GM12878 (cell line): ENCODE measurements around the gene FSIP1. TPM values are rescaled to one million over a fixed set of nuclear protein-coding genes. Genes with fewer than 3 reads are reported as not detected.

ENCODE experiments used
- ATAC-seq: fragments of 200-7000 bp; cut with Tn5 transposase; 3 replicates; pipeline ENCODE4 v1.9.1; 2020; ENCODE audit warnings: mild to moderate bottlenecking, moderate library complexity
- BruUV-seq: library from RNA; stranded (reverse); fragments of 400-500 nt; replicated peaks from 2 replicates; lab custom pipeline; 2021; lab: Mats Ljungman, UMichigan
- CTCF ChIA-PET: fragments of 300-600 bp; sonication (Branson Sonifier 250); formaldehyde crosslinking; extraction: SDS; loops from one replicate; lab custom pipeline; 2021; ENCODE audit warnings: inconsistent platforms; lab: Yijun Ruan, JAX
- POLR2A ChIA-PET: fragments of 350-600 bp; formaldehyde crosslinking; extraction: SDS; loops from one replicate; lab custom pipeline; 2021; ENCODE audit warnings: inconsistent platforms; lab: Charles Lee
- RAD21 ChIA-PET: fragments of 300-600 bp; sonication (Branson Sonifier 250); formaldehyde crosslinking; loops from one replicate; lab custom pipeline; 2023; ENCODE audit warnings: antibody characterized with exemption; ENCODE audit not compliant: unreplicated experiment; lab: Charles Lee
- SMC1A ChIA-PET: fragments of 300-600 bp; sonication (Branson Sonifier 250); formaldehyde crosslinking; loops from one replicate; lab custom pipeline; 2023; ENCODE audit not compliant: unreplicated experiment, uncharacterized antibody; lab: Charles Lee
- DNase-seq: peaks from one replicate; pipeline ENCODE4 v3.0.0-alpha.2; 2011; ENCODE audit warnings: low read depth, low spot score
- FAIRE-seq: peaks from 3 replicates; lab custom pipeline; 2011; peaks lifted over from hg19 to GRCh38; lab: Jason Lieb, UNC
- H2AFZ ChIP-seq: 2 replicates; pipeline ENCODE4 v1.6.0; 2011; ENCODE audit warnings: low read depth, low read length, control low read depth; ENCODE audit not compliant: control insufficient read depth
- H3K27ac ChIP-seq: 2 replicates; pipeline ENCODE4 v1.5.1; 2011; ENCODE audit warnings: control low read depth; ENCODE audit not compliant: control insufficient read depth, insufficient read depth
- H3K27me3 ChIP-seq, 2 experiments: replicated peaks in 1 of 2; 2 replicates each; pipeline versions ENCODE4 v1.6.0 to v1.6.1; 2011; ENCODE audit warnings: low read length in 1 of 2; ENCODE audit not compliant: control insufficient read depth in 2 of 2, insufficient read depth in 2 of 2
- H3K36me3 ChIP-seq, 2 experiments: 2 replicates each; pipeline ENCODE4 v1.5.1; 2011; ENCODE audit warnings: low read length in 1 of 2; ENCODE audit not compliant: control insufficient read depth in 2 of 2, insufficient read depth in 2 of 2
- H3K4me1 ChIP-seq: 2 replicates; pipeline ENCODE4 v1.6.1; 2011; ENCODE audit warnings: mild to moderate bottlenecking, low read length, moderate library complexity, mixed read lengths; ENCODE audit not compliant: control insufficient read depth, insufficient read depth
- H3K4me2 ChIP-seq: 2 replicates; pipeline ENCODE4 v1.6.0; 2011; ENCODE audit warnings: control low read depth; ENCODE audit not compliant: control insufficient read depth, insufficient read depth
- H3K4me3 ChIP-seq: fragments of 200-600 bp; sonication (generic); 2 replicates; pipeline ENCODE4 v1.5.1; 2016
- H3K79me2 ChIP-seq: 2 replicates; pipeline ENCODE4 v1.6.0; 2011; ENCODE audit warnings: low read length; ENCODE audit not compliant: control insufficient read depth, insufficient read depth
- H3K9ac ChIP-seq: 2 replicates; pipeline ENCODE4 v1.8.0; 2011; ENCODE audit warnings: low read length, control low read depth, mixed read lengths; ENCODE audit not compliant: control insufficient read depth, insufficient read depth
- H3K9me3 ChIP-seq: replicated peaks from 3 replicates; pipeline ENCODE4 v1.5.1; 2011; ENCODE audit warnings: mild to moderate bottlenecking, low read length; ENCODE audit not compliant: control insufficient read depth, insufficient read depth
- H4K20me1 ChIP-seq: 2 replicates; pipeline ENCODE4 v1.6.0; 2011; ENCODE audit not compliant: control insufficient read depth, insufficient read depth
- CHD2 ChIP-seq: IDR thresholded peaks from 2 replicates; pipeline ENCODE4 v1.6.1; 2011; ENCODE audit warnings: low read depth, low read length, improper control_type of control experiment, borderline replicate concordance
- DPF2 ChIP-seq: fragments of 450-650 bp; IDR thresholded peaks from 2 replicates; pipeline ENCODE4 v1.6.1; 2017; ENCODE audit warnings: mild to moderate bottlenecking
- ESRRA ChIP-seq: IDR thresholded peaks from 2 replicates; pipeline ENCODE4 v1.6.1; 2012; ENCODE audit warnings: mild to moderate bottlenecking, low read length, improper control_type of control experiment
- EZH2 ChIP-seq: IDR thresholded peaks from 2 replicates; pipeline ENCODE4 v1.6.1; 2012; ENCODE audit warnings: low read depth, mild to moderate bottlenecking, control low read depth, inconsistent platforms, low read length, borderline replicate concordance; ENCODE audit not compliant: control insufficient read depth
- KAT2A ChIP-seq: conservative IDR thresholded peaks from 2 replicates; pipeline ENCODE4 v1.6.1; 2011; ENCODE audit warnings: low read depth, low read length; ENCODE audit not compliant: control insufficient read depth
- PAX5 ChIP-seq: IDR thresholded peaks from 2 replicates; pipeline ENCODE4 v1.6.1; 2011; ENCODE audit warnings: low read depth, low read length, borderline replicate concordance
- RCOR1 ChIP-seq: conservative IDR thresholded peaks from 2 replicates; pipeline ENCODE4 v1.6.1; 2012; ENCODE audit warnings: low read depth, low read length, improper control_type of control experiment
- SIX5 ChIP-seq: IDR thresholded peaks from 2 replicates; pipeline ENCODE4 v1.6.1; 2011; ENCODE audit warnings: mild to moderate bottlenecking, low read depth, low read length, moderate library complexity; ENCODE audit not compliant: severe bottlenecking
- WGBS: methylation state at CpG from one replicate; pipeline ENCODE4 v1.1.6; 2016; ENCODE audit warnings: low lambda C conversion rate; ENCODE audit not compliant: insufficient replicate concordance, insufficient coverage; ENCODE audit errors: missing lambda C conversion rate; 5-methylcytosine and 5-hydroxymethylcytosine counted together
- in situ Hi-C: fragments of 300-500 bp; cut with MboI; formaldehyde crosslinking; loops from 9 replicates; pipeline ENCODE4 v1.14.3; 2018; ENCODE audit warnings: mixed read lengths
- intact Hi-C: fragments of 100-400 bp; cut with micrococcal nuclease; formaldehyde crosslinking; loops from one replicate; pipeline ENCODE4 v1.14.2; 2022; ENCODE audit not compliant: unreplicated experiment
- polyA plus RNA-seq, 11 experiments: library from polyadenylated mRNA; depleted of rRNA in 4 of 11; unstranded in 6 of 11; stranded (reverse) in 5 of 11; fragments of >200 nt; fragmentation: Nextera tagmentation in 4 of 11; fragmentation: Illumina TruSeq in 1 of 11; extraction: Ambion mirVana in 4 of 11; extraction: Trizol in 1 of 11; gene quantifications; 1 replicate in 1 of 11; 2 replicates in 10 of 11; pipeline versions ENCODE4 v1.2.1 to v1.2.3, GENCODE V29; 2011 to 2016; ENCODE audit warnings: inconsistent platforms in 2 of 11, missing spikeins in 2 of 11, low read depth in 1 of 11
- total RNA-seq, 4 experiments: library from RNA; depleted of rRNA in 3 of 4; stranded (reverse); fragments of >200 nt in 3 of 4; fragmentation: Illumina TruSeq in 1 of 4; extraction: Trizol in 1 of 4; gene quantifications; 2 replicates each; pipeline versions ENCODE4 v1.2.1 to v1.2.3, GENCODE V29; 2013 to 2021
- TF ChIP-seq, protein P1 (sequence below): fragments of 150-350 bp; IDR thresholded peaks from 2 replicates; pipeline ENCODE4 v1.6.1; 2016; ENCODE audit warnings: low read depth, low read length
- TF ChIP-seq, protein P2 (sequence below): fragments of 450-650 bp; IDR thresholded peaks from 2 replicates; pipeline ENCODE4 v1.6.1; 2018; ENCODE audit warnings: borderline replicate concordance, mild to moderate bottlenecking; ENCODE audit not compliant: partially characterized antibody
- TF ChIP-seq, protein P3 (sequence below): IDR thresholded peaks from 2 replicates; pipeline ENCODE4 v1.6.1; 2012; ENCODE audit warnings: low read depth, low read length, improper control_type of control experiment

Gene FSIP1
- total and polyA plus RNA-seq, 10 of the 15 experiments (the other 5 are each of a cell fraction or from before 2014, with no cell fraction given): 0.15 to 0.67 (median 0.35) TPM

DNA sequence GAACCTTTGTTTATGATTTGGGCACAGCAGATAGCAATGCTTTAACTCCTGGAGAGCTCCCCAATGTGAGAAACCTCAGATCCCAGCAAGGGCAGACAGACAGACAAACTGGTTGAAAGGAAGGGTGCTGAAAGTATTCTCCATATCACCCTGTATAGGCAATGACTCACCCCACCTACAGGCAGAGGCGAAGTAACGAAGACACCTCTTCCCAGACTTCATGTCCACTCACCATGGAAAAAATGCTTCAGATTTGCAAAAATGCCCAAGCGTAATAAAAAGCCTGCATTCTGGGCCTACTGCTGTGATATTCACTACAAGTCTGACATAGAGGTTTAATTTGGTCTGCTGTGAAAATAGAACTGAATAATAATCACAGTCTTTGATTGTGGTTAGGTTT is 151.3 kb downstream of the FSIP1 start:
- Histone ChIP-seq H3K27ac (no peak overlapping the region), H3K9me3 (no peaks in the 10 kb centered on the region; the same call in 2 of the 3 replicates), H3K4me3 (no peak overlapping the region), H3K79me2 (no peaks in the 10 kb centered on the region), H3K27me3 (no peaks in the 10 kb centered on the region), H3K4me1 (no peaks in the 10 kb centered on the region), H3K4me2 (no peak overlapping the region), H4K20me1 (no peaks in the 10 kb centered on the region), H2AFZ (no peak overlapping the region), H3K36me3 (no peaks in the 10 kb centered on the region), H3K9ac (no peak overlapping the region)
- WGBS: 82% methylated on average over 3 of the region's 3 CpGs
- no TSS peak for BruUV-seq
- intact Hi-C loops (no loop called here), in situ Hi-C loops (no loop called here)
- no peak for DNase-seq
- FAIRE-seq: no peak
- ChIA-PET POLR2A (no interaction called here), RAD21 (interaction anchor here (1.4 kb wide), 1 partner anchor 25 kb away, joined by 3 read pairs; no protein-coding TSS in a partner anchor), CTCF (interaction anchor here (0.7 to 1.1 kb wide), 2 partner anchors 33 to 55 kb away, joined by 3 read pairs; no protein-coding TSS in a partner anchor)
- TF ChIP-seq DPF2 (no peak), PAX5 (no peak), CHD2 (no peak), EZH2 (no peak), ESRRA (no peak), KAT2A (no peak), RCOR1 (no peak), SIX5 (no peak)
- TF ChIP-seq, protein P1, sequence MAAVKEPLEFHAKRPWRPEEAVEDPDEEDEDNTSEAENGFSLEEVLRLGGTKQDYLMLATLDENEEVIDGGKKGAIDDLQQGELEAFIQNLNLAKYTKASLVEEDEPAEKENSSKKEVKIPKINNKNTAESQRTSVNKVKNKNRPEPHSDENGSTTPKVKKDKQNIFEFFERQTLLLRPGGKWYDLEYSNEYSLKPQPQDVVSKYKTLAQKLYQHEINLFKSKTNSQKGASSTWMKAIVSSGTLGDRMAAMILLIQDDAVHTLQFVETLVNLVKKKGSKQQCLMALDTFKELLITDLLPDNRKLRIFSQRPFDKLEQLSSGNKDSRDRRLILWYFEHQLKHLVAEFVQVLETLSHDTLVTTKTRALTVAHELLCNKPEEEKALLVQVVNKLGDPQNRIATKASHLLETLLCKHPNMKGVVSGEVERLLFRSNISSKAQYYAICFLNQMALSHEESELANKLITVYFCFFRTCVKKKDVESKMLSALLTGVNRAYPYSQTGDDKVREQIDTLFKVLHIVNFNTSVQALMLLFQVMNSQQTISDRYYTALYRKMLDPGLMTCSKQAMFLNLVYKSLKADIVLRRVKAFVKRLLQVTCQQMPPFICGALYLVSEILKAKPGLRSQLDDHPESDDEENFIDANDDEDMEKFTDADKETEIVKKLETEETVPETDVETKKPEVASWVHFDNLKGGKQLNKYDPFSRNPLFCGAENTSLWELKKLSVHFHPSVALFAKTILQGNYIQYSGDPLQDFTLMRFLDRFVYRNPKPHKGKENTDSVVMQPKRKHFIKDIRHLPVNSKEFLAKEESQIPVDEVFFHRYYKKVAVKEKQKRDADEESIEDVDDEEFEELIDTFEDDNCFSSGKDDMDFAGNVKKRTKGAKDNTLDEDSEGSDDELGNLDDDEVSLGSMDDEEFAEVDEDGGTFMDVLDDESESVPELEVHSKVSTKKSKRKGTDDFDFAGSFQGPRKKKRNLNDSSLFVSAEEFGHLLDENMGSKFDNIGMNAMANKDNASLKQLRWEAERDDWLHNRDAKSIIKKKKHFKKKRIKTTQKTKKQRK: no peak
- TF ChIP-seq, protein P2, sequence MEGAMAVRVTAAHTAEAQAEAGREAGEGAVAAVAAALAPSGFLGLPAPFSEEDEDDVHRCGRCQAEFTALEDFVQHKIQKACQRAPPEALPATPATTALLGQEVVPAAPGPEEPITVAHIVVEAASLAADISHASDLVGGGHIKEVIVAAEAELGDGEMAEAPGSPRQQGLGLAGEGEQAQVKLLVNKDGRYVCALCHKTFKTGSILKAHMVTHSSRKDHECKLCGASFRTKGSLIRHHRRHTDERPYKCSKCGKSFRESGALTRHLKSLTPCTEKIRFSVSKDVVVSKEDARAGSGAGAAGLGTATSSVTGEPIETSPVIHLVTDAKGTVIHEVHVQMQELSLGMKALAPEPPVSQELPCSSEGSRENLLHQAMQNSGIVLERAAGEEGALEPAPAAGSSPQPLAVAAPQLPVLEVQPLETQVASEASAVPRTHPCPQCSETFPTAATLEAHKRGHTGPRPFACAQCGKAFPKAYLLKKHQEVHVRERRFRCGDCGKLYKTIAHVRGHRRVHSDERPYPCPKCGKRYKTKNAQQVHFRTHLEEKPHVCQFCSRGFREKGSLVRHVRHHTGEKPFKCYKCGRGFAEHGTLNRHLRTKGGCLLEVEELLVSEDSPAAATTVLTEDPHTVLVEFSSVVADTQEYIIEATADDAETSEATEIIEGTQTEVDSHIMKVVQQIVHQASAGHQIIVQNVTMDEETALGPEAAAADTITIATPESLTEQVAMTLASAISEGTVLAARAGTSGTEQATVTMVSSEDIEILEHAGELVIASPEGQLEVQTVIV: no peak
- TF ChIP-seq, protein P3, sequence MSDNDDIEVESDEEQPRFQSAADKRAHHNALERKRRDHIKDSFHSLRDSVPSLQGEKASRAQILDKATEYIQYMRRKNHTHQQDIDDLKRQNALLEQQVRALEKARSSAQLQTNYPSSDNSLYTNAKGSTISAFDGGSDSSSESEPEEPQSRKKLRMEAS: no peak
- TF ChIP-seq, all 136 proteins: peak for 0
- SMC1A ChIA-PET: no interaction called here
- ATAC-seq: no peak
